HFF-Myc (cell line): ENCODE results near the gene AGBL1.
"Not testable (repeated sequence)": the region's sequence is repeated elsewhere in the genome, so short reads cannot be mapped to it uniquely, and the experiment has no call there.

Experiments
- DNase-seq: peaks from one replicate; pipeline ENCODE4 v3.0.0-alpha.2; 2011; ENCODE audit warnings: low read depth; ENCODE audit errors: extremely low read depth
- H3K4me3 ChIP-seq: replicated peaks from 2 replicates; pipeline ENCODE4 v1.5.1; 2011; ENCODE audit warnings: low read depth, mild to moderate bottlenecking, control low read depth, low read length
- CTCF ChIP-seq: IDR thresholded peaks from 2 replicates; pipeline ENCODE4 v1.5.1; 2012; ENCODE audit warnings: mild to moderate bottlenecking, low read depth, low read length, control low read depth; ENCODE audit errors: missing control alignments

The AGBL1 gene

DNA sequence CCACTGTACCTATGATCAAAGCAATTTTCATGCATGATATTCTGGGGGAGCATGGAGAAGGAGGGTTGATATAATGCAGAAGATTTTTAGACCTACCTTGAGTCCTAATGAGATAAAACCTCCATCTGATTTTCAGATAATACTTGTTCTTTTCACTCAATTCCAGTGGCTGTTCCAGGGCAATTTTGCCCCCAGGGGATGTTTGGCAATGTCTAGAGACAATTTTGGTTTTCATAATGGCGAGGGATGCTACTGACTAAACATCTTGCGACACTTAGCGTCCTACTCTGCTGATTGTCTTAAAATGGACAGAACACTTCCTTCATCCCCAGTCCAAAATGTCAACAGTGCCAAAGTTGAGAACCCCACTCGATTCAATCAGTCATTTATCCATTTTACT is 26.6 kb downstream of the AGBL1 start:
- no peak for TF ChIP-seq CTCF
- no peak overlapping the region for H3K4me3 ChIP-seq
- DNase-seq: no peak

DNA sequence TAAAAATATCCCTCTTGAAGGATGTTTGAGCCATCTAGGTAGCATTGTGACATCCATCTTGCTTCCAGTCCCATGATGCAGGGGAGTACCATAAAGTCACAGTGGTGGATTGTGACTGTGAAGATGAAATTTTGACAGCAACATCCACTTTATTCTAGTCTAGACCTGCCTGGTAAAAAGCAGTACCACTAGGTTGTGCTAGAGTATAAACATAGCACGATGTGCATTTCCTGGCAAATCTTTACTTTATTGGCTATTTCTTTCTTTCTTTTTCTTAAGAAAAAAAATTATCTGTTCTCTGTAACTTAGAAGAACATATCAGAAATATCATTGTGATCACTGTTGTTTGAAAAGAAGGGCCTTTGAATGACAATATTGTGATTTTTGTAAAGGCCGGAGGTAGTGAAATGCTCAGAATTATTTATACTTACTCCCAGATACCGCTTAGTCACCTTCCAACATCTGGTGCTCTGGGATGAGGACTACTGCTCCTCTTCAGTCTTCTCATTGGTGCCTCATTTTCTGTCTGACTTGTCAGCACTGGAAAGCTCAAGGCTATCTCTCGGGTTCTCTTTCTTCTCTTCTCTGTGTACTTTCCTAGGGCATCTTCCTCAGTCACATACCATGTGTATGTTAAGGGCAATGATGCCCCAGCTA is 35.6 kb downstream of the AGBL1 start:
- no peak for TF ChIP-seq CTCF
- no peak overlapping the region for H3K4me3 ChIP-seq
- DNase-seq: no peak

DNA sequence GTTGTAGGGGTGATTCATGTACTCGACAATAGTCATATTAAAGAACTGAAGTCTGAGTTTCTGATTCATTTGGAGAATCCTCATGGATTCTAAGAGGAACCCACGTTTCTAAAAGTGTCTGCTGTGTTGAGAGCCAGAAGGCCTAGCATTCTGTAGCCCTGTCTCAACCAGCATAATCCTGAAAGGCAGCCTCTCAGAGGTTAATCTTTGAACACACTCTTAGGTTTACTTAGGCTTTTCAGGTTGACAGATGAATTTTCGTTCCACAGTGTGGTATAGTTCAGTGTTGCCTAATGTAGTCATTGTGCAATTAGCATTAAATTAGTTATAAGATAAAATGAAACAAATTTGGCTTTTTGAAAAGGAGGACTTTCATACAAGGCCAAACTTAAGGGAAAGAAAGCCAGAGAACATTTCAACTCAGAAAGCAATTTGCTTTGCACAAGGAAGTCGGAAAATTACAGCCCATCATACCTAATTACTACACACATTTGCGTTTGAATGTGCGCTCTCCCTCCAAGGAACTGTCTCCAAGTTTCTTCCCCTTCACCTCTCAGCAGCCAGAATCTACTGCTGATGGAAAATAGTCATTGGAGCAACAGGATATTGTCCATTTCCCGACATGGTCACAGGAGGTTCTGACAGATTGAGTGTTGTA is 42.0 kb downstream of the AGBL1 start:
- H3K4me3 ChIP-seq: no peak overlapping the region
- no peak for TF ChIP-seq CTCF

GRCh38 chr15:86122691-86123391 is 43.2 kb downstream of the AGBL1 start:
- not testable (repeated sequence) for H3K4me3 ChIP-seq, DNase-seq

More for the DNA sequence above, 42.0 kb downstream of the AGBL1 start:
- DNase-seq: no peak

- no peak for DNase-seq
- no peak for TF ChIP-seq CTCF
- H3K4me3 ChIP-seq: no peak overlapping the region
Observed at GRCh38 chr15:86125775-86126174, 46.1 kb downstream of the AGBL1 start.

GRCh38 chr15:86127547-86127946 is 47.9 kb downstream of the AGBL1 start:
- no peak overlapping the region for H3K4me3 ChIP-seq
- TF ChIP-seq CTCF: no peak
- DNase-seq: no peak

- no peak overlapping the region for H3K4me3 ChIP-seq
- DNase-seq: no peak
- no peak for TF ChIP-seq CTCF
Observed at GRCh38 chr15:86135041-86135440, 55.4 kb downstream of the AGBL1 start.
